A673 (cell line): ENCODE data around the gene OSBPL8.

ENCODE experiments used
- CTCF ChIP-seq: fragments of 300-800, 200-600 bp; sonication (generic); conservative IDR thresholded peaks from 2 replicates; pipeline ENCODE4 v1.5.1; 2017; ENCODE audit warnings: low read depth, mild to moderate bottlenecking, antibody characterized with exemption, low read length, moderate library complexity, mixed read lengths
- EZH2 ChIP-seq: fragments of 200-600 bp; sonication (generic); IDR thresholded peaks from 2 replicates; pipeline ENCODE4 v1.6.1; 2017; ENCODE audit warnings: borderline replicate concordance, low read depth, mild to moderate bottlenecking, mixed read lengths, antibody characterized with exemption, low read length; ENCODE audit not compliant: poor library complexity, severe bottlenecking

DNA sequence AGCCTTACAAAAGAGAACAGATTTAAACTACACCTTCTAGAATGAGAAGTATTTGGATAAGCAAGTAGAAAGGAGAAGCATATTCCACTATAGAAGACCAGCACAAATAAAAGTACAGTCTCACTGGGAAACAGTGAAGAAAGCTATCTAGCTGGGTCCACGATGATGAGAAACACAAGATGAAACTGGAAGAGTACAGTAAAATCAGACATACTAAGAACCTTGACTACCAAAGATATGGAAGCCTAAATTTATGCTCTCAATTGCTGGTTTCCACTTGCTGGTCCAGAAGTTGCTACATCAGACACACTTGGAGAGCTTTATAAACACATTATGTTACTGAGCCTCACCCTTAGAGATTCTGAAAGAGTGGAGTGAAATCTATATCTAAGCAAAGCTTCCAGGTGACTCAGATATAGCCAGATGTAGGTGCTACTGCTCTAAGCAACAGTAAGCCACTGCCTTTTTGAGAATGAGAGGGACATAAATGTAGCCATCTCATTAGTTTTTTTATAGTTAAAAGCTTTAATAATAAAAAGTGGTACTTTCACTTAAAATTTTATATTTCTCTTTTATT is 115.1 kb downstream of the OSBPL8 start:
- TF ChIP-seq CTCF (no peak), EZH2 (no peak)
